Measurements from ENCODE around the gene TOM1L2. TPM values are rescaled to one million over a fixed set of nuclear protein-coding genes. Genes with fewer than 3 reads are reported as not detected.

The TOM1L2 gene
- total and polyA plus RNA-seq, 2 of the 4 experiments (the other 2 are of a cell fraction), result 34.4 to 51.7 TPM

- intact Hi-C loops (cut with micrococcal nuclease) (loop anchor here (5.0 kb wide), 1 partner anchor 33 kb away; no protein-coding TSS in a partner anchor), dilution Hi-C loops (cut with HindIII; ENCODE audit: low sequenced_read_pairs, unreplicated experiment) (no loop called here), in situ Hi-C loops (cut with MboI; ENCODE audit: low sequenced_read_pairs) (no loop called here)
- no peak overlapping the region for H4K5ac ChIP-seq (ENCODE audit: low read depth, low read length)
- H3K56ac ChIP-seq (ENCODE audit: extremely low read depth, insufficient read depth, low read length), result no peak overlapping the region
- H2AK9ac ChIP-seq (replicated peaks; ENCODE audit: low read depth, low read length, poor library complexity), result no peak overlapping the region
- CTCF ChIA-PET, result no interaction called here
- H3K4me2 ChIP-seq (ENCODE audit: low read depth, low read length), result no peak overlapping the region
- no peaks in the 10 kb centered on the region for H4K20me1 ChIP-seq (ENCODE audit: insufficient read depth, low read length)
- 100% methylated on average over 4 of the region's 12 CpGs; no CpG with 5 or more reads in 1 of the 2 experiments for WGBS, 2 experiments (ENCODE audit: extremely low coverage in 2 of 2, insufficient read length in 1 of 2)
- H4K91ac ChIP-seq (ENCODE audit: insufficient read depth, low read depth, low read length), result no peak overlapping the region
- no peak overlapping the region for H2BK20ac ChIP-seq (ENCODE audit: low read depth, low read length)
- no peak overlapping the region for H3K18ac ChIP-seq (ENCODE audit: low read depth, low read length)
- no TSS peak for BruUV-seq (replicated peaks)
- POLR2A ChIA-PET (ENCODE audit: unreplicated experiment), result no interaction called here
- ATAC-seq (ENCODE audit: low read depth) (no peak), DNase-seq (no peak)
- no peak overlapping the region for H3K14ac ChIP-seq (replicated peaks; ENCODE audit: low read depth, low read length)
- no peak overlapping the region for H3K4me3 ChIP-seq (ENCODE audit: insufficient read depth, low read depth, low read length)
- H2AK5ac ChIP-seq (ENCODE audit: low read depth, low read length), result no peak overlapping the region; the same call in 1 of the 2 replicates
- no peak overlapping the region for H4K8ac ChIP-seq (ENCODE audit: low read depth in 2 of 2, low read length in 2 of 2)
- H2BK120ac ChIP-seq (ENCODE audit: low read depth, low read length), result no peak overlapping the region
- peaks cover 8% of the 10 kb centered on the region; the same call in 1 of the 2 replicates for H3K4me1 ChIP-seq (ENCODE audit: control insufficient read depth, insufficient read depth, low read length)
- no peak overlapping the region for H2BK5ac ChIP-seq (ENCODE audit: low read depth, low read length, poor library complexity, severe bottlenecking)
- no peaks in the 10 kb centered on the region for H3K9me3 ChIP-seq (ENCODE audit: control insufficient read depth, insufficient read depth, low read length)
- H3K9me1 ChIP-seq (ENCODE audit: insufficient read depth, low read length), result peaks cover 2% of the 10 kb centered on the region
- no peaks in the 10 kb centered on the region for H3K79me1 ChIP-seq (ENCODE audit: low read depth in 1 of 2, low read length in 2 of 2)
- TF ChIP-seq CTCF (conservative IDR thresholded peaks at IDR 0.05; ENCODE audit: low read depth, low read length), result no peak
- TF ChIP-seq RFX5 (IDR thresholded peaks at IDR 0.05; ENCODE audit: low read depth, low read length), result no peak
- TF ChIP-seq USF2 (IDR thresholded peaks at IDR 0.05; ENCODE audit: low read depth, low read length), result no peak
- no peak for TF ChIP-seq RCOR1 (IDR thresholded peaks at IDR 0.05; ENCODE audit: insufficient replicate concordance, low read length)
- no peak for TF ChIP-seq NFE2L2 (IDR thresholded peaks at IDR 0.05; ENCODE audit: low read depth, low read length)
- TF ChIP-seq BHLHE40 (IDR thresholded peaks at IDR 0.05; ENCODE audit: low read depth, low read length), result no peak
- no peak for TF ChIP-seq MAFK (IDR thresholded peaks at IDR 0.05; ENCODE audit: low read depth, low read length)
- TF ChIP-seq SMC3 (IDR thresholded peaks at IDR 0.05; ENCODE audit: low read depth, low read length), result no peak
- no peak for TF ChIP-seq POLR2A (IDR thresholded peaks at IDR 0.05; ENCODE audit: low read depth, low read length)
- TF ChIP-seq MXI1 (IDR thresholded peaks at IDR 0.05; ENCODE audit: borderline replicate concordance, low read depth, low read length), result no peak
- no peak for TF ChIP-seq ELK1 (IDR thresholded peaks at IDR 0.05; ENCODE audit: borderline replicate concordance, low read depth, low read length)
- TF ChIP-seq MAZ (IDR thresholded peaks at IDR 0.05; ENCODE audit: borderline replicate concordance, low read depth, low read length), result no peak
- H3K23ac ChIP-seq (ENCODE audit: low read depth, low read length), result no peak overlapping the region
- H3K9ac ChIP-seq (ENCODE audit: low read depth, low read length), result no peak overlapping the region
- H3K36me3 ChIP-seq (ENCODE audit: control insufficient read depth, insufficient read depth, low read length), result no peaks in the 10 kb centered on the region
- no peak overlapping the region for H2BK15ac ChIP-seq (ENCODE audit: low read depth, low read length)
- H3K27me3 ChIP-seq (ENCODE audit: control insufficient read depth, insufficient read depth, low read length), result no peaks in the 10 kb centered on the region
- no peak overlapping the region for H3K27ac ChIP-seq (ENCODE audit: insufficient read depth, low read length)
- H3K4ac ChIP-seq (ENCODE audit: low read depth, low read length), result no peak overlapping the region
- no peak overlapping the region for H2AFZ ChIP-seq (replicated peaks; ENCODE audit: low read length, poor library complexity)
Measured at GRCh38 chr17:17993852-17994251, 21.7 kb upstream of the TOM1L2 start.

All from IMR-90 (cell line).